Panc1 (cell line): ENCODE data around the gene UBA52. TPM values are rescaled to one million over a fixed set of nuclear protein-coding genes. Genes with fewer than 3 reads are reported as not detected.
A peak's percentile ranks its signal among the peaks of the same experiment; 100 is the strongest.

Experiments
- ATAC-seq: fragments of 200-7000 bp; cut with Tn5 transposase; 2 replicates; pipeline ENCODE4 v1.9.1; 2020; ENCODE audit warnings: mild to moderate bottlenecking, moderate library complexity
- BruUV-seq: library from RNA; stranded (reverse); fragments of 400-500 nt; replicated peaks from 2 replicates; lab custom pipeline; 2021; lab: Mats Ljungman, UMichigan
- CTCF ChIA-PET: fragments of 300-600 bp; sonication (Branson Sonifier 250); formaldehyde crosslinking; loops from one replicate; lab custom pipeline; 2022; ENCODE audit warnings: antibody characterized with exemption; lab: Charles Lee
- POLR2A ChIA-PET: fragments of 300-600 bp; sonication (Branson Sonifier 250); formaldehyde crosslinking; loops from one replicate; lab custom pipeline; 2022; ENCODE audit warnings: antibody characterized with exemption; lab: Charles Lee
- DNase-seq: peaks from one replicate; pipeline ENCODE4 v3.0.0-alpha.2; 2010; ENCODE audit warnings: low read depth, low spot score
- H3K27ac ChIP-seq: 2 replicates; pipeline ENCODE4 v1.5.1; 2011; ENCODE audit warnings: mild to moderate bottlenecking, low read length, inconsistent platforms
- H3K27me3 ChIP-seq: fragments of 200-500 bp; sonication (Bioruptor generic); 2 replicates; pipeline ENCODE4 v1.6.0; 2014; ENCODE audit warnings: low read length, inconsistent platforms; ENCODE audit not compliant: control insufficient read depth, insufficient read depth
- H3K36me3 ChIP-seq: fragments of 200-500 bp; sonication (Bioruptor generic); 2 replicates; pipeline ENCODE4 v1.5.1; 2014; ENCODE audit warnings: inconsistent platforms, mild to moderate bottlenecking, low read length, moderate library complexity; ENCODE audit not compliant: control insufficient read depth, insufficient read depth
- H3K4me1 ChIP-seq: 2 replicates; pipeline ENCODE4 v1.5.1; 2011; ENCODE audit warnings: inconsistent platforms, mild to moderate bottlenecking, low read length, moderate library complexity; ENCODE audit not compliant: control insufficient read depth, insufficient read depth
- H3K4me3 ChIP-seq, 2 experiments: 2 replicates each; pipeline ENCODE4 v1.5.1; 2011 to 2012; ENCODE audit warnings: low read depth in 2 of 2, low read length in 2 of 2, mild to moderate bottlenecking in 2 of 2, inconsistent platforms in 1 of 2, moderate library complexity in 1 of 2
- H3K9me3 ChIP-seq: fragments of 200-500 bp; sonication (Bioruptor generic); 2 replicates; pipeline ENCODE4 v1.5.1; 2014; ENCODE audit warnings: low read depth, mild to moderate bottlenecking, inconsistent platforms, low read length, moderate library complexity; ENCODE audit not compliant: control insufficient read depth, insufficient read depth
- POLR2AphosphoS5 ChIP-seq: IDR thresholded peaks from 2 replicates; pipeline ENCODE4 v1.6.1; 2012; ENCODE audit warnings: mild to moderate bottlenecking, low read depth, low read length, moderate library complexity
- SIN3A ChIP-seq: IDR thresholded peaks from 2 replicates; pipeline ENCODE4 v1.6.1; 2012; ENCODE audit warnings: low read depth, mild to moderate bottlenecking, low read length, moderate library complexity, borderline replicate concordance; ENCODE audit not compliant: insufficient read depth
- TCF7L2 ChIP-seq: IDR thresholded peaks from 2 replicates; pipeline ENCODE4 v1.6.1; 2011; ENCODE audit warnings: mild to moderate bottlenecking, low read depth, low read length, inconsistent platforms
- in situ Hi-C: cut with HindIII; loops from 2 replicates; pipeline ENCODE4 v1.10.0; 2016; ENCODE audit warnings: low sequenced_read_pairs, low pct_unique_long_range_greater_than_20kb
- intact Hi-C: fragments of 100-400 bp; cut with micrococcal nuclease; formaldehyde crosslinking; loops from one replicate; pipeline ENCODE4 v1.10.0; 2022; ENCODE audit not compliant: unreplicated experiment
- total RNA-seq: library from RNA; stranded (reverse); gene quantifications from one replicate; pipeline ENCODE4 v1.2.1, GENCODE V29; 2021; ENCODE audit not compliant: unreplicated experiment
- TF ChIP-seq, protein P1 (sequence below): fragments of 450-650 bp; IDR thresholded peaks from 2 replicates; pipeline ENCODE4 v1.5.1; 2017; ENCODE audit warnings: mild to moderate bottlenecking
- TF ChIP-seq, protein P2 (sequence below), 2 experiments: IDR thresholded peaks; 2 replicates each; pipeline ENCODE4 v1.6.1; 2011 to 2012; ENCODE audit warnings: low read depth in 2 of 2, control low read depth in 1 of 2, low read length in 1 of 2, mild to moderate bottlenecking in 1 of 2, moderate library complexity in 1 of 2; ENCODE audit not compliant: insufficient read depth in 1 of 2

Gene UBA52
- total RNA-seq, 1 experiment from 2014 or later = 907 TPM

DNA sequence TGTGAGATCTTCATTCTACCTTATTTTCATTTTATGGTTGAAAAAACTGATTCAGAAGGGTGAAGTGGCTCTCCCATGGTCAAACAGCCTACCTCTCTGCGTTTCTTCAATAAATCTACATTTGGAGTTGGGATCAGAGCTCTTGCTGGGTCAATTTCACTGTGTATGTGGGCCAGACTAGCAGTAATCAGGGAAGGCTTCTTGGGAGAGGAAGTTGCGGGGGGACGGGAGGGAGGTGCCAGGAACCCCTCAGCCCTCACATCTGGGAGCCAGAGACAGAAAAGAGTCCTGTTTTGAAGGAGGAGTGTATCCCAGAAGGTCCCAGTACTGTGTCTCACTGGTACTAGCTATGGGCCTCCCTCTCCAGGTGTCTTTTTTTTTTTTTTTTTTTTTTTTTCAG lies 13.1 kb upstream of the UBA52 start:
- H3K36me3 ChIP-seq = peaks cover 5% of the 10 kb centered on the region; the same call in 1 of the 2 replicates
- no peak for DNase-seq
- no peaks in the 10 kb centered on the region for H3K27me3 ChIP-seq
- peak overlapping the region; percentile 96 for H3K27ac ChIP-seq
- H3K4me3 ChIP-seq = peak overlapping the region; percentile 89 to 94
- CTCF ChIA-PET = interaction anchor here (0.6 to 0.7 kb wide), 2 partner anchors 213 to 450 kb away, joined by 4 to 5 read pairs; no protein-coding TSS in a partner anchor
- 0 out of 2 replicates have a peak, but pooled peaks cover 5% of the 10 kb centered on the region for H3K4me1 ChIP-seq
- no peak for ATAC-seq
- in situ Hi-C loops = no loop called here
- H3K9me3 ChIP-seq = no peaks in the 10 kb centered on the region
- no TSS peak for BruUV-seq
- intact Hi-C loops = no loop called here
- TF ChIP-seq TCF7L2 (no peak), SIN3A (no peak), POLR2AphosphoS5 (no peak)
- TF ChIP-seq, protein P1, sequence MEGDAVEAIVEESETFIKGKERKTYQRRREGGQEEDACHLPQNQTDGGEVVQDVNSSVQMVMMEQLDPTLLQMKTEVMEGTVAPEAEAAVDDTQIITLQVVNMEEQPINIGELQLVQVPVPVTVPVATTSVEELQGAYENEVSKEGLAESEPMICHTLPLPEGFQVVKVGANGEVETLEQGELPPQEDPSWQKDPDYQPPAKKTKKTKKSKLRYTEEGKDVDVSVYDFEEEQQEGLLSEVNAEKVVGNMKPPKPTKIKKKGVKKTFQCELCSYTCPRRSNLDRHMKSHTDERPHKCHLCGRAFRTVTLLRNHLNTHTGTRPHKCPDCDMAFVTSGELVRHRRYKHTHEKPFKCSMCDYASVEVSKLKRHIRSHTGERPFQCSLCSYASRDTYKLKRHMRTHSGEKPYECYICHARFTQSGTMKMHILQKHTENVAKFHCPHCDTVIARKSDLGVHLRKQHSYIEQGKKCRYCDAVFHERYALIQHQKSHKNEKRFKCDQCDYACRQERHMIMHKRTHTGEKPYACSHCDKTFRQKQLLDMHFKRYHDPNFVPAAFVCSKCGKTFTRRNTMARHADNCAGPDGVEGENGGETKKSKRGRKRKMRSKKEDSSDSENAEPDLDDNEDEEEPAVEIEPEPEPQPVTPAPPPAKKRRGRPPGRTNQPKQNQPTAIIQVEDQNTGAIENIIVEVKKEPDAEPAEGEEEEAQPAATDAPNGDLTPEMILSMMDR = no peak
- TF ChIP-seq, protein P2, sequence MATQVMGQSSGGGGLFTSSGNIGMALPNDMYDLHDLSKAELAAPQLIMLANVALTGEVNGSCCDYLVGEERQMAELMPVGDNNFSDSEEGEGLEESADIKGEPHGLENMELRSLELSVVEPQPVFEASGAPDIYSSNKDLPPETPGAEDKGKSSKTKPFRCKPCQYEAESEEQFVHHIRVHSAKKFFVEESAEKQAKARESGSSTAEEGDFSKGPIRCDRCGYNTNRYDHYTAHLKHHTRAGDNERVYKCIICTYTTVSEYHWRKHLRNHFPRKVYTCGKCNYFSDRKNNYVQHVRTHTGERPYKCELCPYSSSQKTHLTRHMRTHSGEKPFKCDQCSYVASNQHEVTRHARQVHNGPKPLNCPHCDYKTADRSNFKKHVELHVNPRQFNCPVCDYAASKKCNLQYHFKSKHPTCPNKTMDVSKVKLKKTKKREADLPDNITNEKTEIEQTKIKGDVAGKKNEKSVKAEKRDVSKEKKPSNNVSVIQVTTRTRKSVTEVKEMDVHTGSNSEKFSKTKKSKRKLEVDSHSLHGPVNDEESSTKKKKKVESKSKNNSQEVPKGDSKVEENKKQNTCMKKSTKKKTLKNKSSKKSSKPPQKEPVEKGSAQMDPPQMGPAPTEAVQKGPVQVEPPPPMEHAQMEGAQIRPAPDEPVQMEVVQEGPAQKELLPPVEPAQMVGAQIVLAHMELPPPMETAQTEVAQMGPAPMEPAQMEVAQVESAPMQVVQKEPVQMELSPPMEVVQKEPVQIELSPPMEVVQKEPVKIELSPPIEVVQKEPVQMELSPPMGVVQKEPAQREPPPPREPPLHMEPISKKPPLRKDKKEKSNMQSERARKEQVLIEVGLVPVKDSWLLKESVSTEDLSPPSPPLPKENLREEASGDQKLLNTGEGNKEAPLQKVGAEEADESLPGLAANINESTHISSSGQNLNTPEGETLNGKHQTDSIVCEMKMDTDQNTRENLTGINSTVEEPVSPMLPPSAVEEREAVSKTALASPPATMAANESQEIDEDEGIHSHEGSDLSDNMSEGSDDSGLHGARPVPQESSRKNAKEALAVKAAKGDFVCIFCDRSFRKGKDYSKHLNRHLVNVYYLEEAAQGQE (IDR thresholded peaks at IDR 0.05; ENCODE audit: insufficient read depth in 1 of 2, low read depth in 2 of 2, low read length in 1 of 2) = no peak
- POLR2A ChIA-PET = interaction anchor here (0.6 kb wide), 1 partner anchor 14 kb away, joined by 3 read pairs; no protein-coding TSS in a partner anchor

- POLR2A ChIA-PET = no interaction called here
- Histone ChIP-seq H3K4me1 (0 out of 2 replicates have a peak, but pooled peaks cover 5% of the 10 kb centered on the region), H3K9me3 (no peaks in the 10 kb centered on the region), H3K4me3 (no peak overlapping the region), H3K27ac (0 out of 2 replicates have a peak overlapping the region, but pooled peaks have one; percentile 2), H3K27me3 (no peaks in the 10 kb centered on the region), H3K36me3 (peaks cover 5% of the 10 kb centered on the region; the same call in 1 of the 2 replicates)
- CTCF ChIA-PET = interaction anchor here (0.5 kb wide), 1 partner anchor 268 kb away, joined by 3 read pairs; no protein-coding TSS in a partner anchor
- in situ Hi-C loops (no loop called here), intact Hi-C loops (no loop called here)
- DNase-seq = no peak
- ATAC-seq = no peak
- no peak for TF ChIP-seq SIN3A
- no peak for TF ChIP-seq TCF7L2
- TF ChIP-seq POLR2AphosphoS5 = no peak
- TF ChIP-seq, protein P1 = no peak
- TF ChIP-seq, protein P2 (IDR thresholded peaks at IDR 0.05; ENCODE audit: insufficient read depth in 1 of 2, low read depth in 2 of 2, low read length in 1 of 2) = no peak
- no TSS peak for BruUV-seq
Observed at GRCh38 chr19:18559685-18560084, 12.0 kb upstream of the UBA52 start.
